Brain pericyte (primary cell): ENCODE measurements around the gene EI24.

Experiments used
- DNase-seq: peaks from one replicate; pipeline ENCODE4 v3.0.0-alpha.2; 2012; ENCODE audit warnings: low read depth, low spot score

The EI24 gene

DNA sequence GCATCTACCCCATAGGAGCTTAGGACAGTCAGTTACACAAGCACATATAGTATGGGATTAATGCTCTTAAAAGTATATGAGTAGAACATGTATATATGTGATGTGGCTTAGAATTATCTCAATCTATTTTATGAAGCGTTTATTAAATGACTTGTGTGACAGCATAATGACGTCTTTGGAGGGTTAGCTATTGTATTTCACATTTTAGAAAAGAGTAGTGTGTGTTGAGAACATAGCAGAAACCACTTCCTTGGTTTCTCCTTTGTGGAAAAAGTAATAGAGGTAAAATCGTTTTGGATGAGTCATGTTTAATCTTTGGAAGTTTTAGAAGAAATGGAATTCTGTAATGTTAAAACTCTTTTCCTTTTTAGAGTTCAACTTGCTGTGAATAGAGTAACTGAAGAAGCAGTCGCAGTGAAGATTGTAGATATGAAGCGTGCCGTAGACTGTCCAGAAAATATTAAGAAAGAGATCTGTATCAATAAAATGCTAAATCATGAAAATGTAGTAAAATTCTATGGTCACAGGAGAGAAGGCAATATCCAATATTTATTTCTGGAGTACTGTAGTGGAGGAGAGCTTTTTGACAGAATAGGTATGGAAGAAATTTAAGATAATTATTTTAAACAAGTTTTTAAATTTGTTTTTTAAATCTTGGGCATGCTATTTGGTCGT lies 58.1 kb downstream of the EI24 start:
- DNase-seq, result no peak
